HepG2 (cell line): ENCODE data around the gene TAF3.

Source experiments
- BRD4 ChIP-seq: sonication (generic); formaldehyde crosslinking; IDR thresholded peaks from 2 replicates; pipeline ENCODE4 v1.4.0; 2020; ENCODE audit warnings: missing genetic modification reagents
- CEBPG ChIP-seq: IDR thresholded peaks from 2 replicates; pipeline ENCODE4 v1.6.1; 2016
- JUNB ChIP-seq: sonication (generic); formaldehyde crosslinking; IDR thresholded peaks from 2 replicates; pipeline ENCODE4 v1.8.0; 2022; ENCODE audit warnings: missing genetic modification reagents, mild to moderate bottlenecking, borderline replicate concordance
- KDM1A ChIP-seq: IDR thresholded peaks from 2 replicates; pipeline ENCODE4 v1.6.1; 2016; ENCODE audit warnings: missing compliant biosample characterization
- MAZ ChIP-seq, 2 experiments: sonication (generic) in 1 of 2; formaldehyde crosslinking in 1 of 2; IDR thresholded peaks; 2 replicates each; pipeline versions ENCODE4 v1.5.0 to v1.6.1; 2012 to 2020; ENCODE audit warnings: low read depth in 2 of 2, mild to moderate bottlenecking in 2 of 2, borderline replicate concordance in 1 of 2, improper control_type of control experiment in 1 of 2, low read length in 1 of 2, missing genetic modification reagents in 1 of 2, moderate library complexity in 1 of 2
- MYC ChIP-seq: sonication (generic); formaldehyde crosslinking; IDR thresholded peaks from 2 replicates; pipeline ENCODE4 v1.9.0; 2021; ENCODE audit warnings: missing genetic modification reagents, borderline replicate concordance
- MYNN ChIP-seq: sonication (generic); formaldehyde crosslinking; IDR thresholded peaks from 2 replicates; pipeline ENCODE4 v1.4.0; 2020; ENCODE audit warnings: mild to moderate bottlenecking, low read depth, missing genetic modification reagents
- NFKB2 ChIP-seq: sonication (generic); formaldehyde crosslinking; IDR thresholded peaks from 2 replicates; pipeline ENCODE4 v1.4.0; 2020; ENCODE audit warnings: missing genetic modification reagents, borderline replicate concordance
- TARDBP ChIP-seq: sonication (generic); formaldehyde crosslinking; IDR thresholded peaks from 2 replicates; pipeline ENCODE4 v1.8.0; 2022; ENCODE audit warnings: mild to moderate bottlenecking, missing genetic modification reagents
- ZNF354B ChIP-seq: sonication (generic); formaldehyde crosslinking; IDR thresholded peaks from 2 replicates; pipeline ENCODE4 v1.8.0; 2022; ENCODE audit warnings: mild to moderate bottlenecking, missing genetic modification reagents
- ZNF616 ChIP-seq: sonication (generic); formaldehyde crosslinking; IDR thresholded peaks from 2 replicates; pipeline ENCODE4 v1.5.0; 2020; ENCODE audit warnings: low read depth, mild to moderate bottlenecking, missing genetic modification reagents
- TF ChIP-seq, protein P1 (sequence below): sonication (generic); formaldehyde crosslinking; IDR thresholded peaks from 2 replicates; pipeline ENCODE4 v1.4.0; 2020; ENCODE audit warnings: mild to moderate bottlenecking, missing genetic modification reagents
- TF ChIP-seq, protein P2 (sequence below): sonication (generic); formaldehyde crosslinking; IDR thresholded peaks from 2 replicates; pipeline ENCODE4 v1.5.1; 2020; ENCODE audit warnings: mild to moderate bottlenecking, missing genetic modification reagents, moderate library complexity
- TF ChIP-seq, protein P3 (sequence below): sonication (generic); formaldehyde crosslinking; IDR thresholded peaks from 2 replicates; pipeline ENCODE4 v1.5.0; 2020; ENCODE audit warnings: mild to moderate bottlenecking, missing genetic modification reagents, moderate library complexity

DNA sequence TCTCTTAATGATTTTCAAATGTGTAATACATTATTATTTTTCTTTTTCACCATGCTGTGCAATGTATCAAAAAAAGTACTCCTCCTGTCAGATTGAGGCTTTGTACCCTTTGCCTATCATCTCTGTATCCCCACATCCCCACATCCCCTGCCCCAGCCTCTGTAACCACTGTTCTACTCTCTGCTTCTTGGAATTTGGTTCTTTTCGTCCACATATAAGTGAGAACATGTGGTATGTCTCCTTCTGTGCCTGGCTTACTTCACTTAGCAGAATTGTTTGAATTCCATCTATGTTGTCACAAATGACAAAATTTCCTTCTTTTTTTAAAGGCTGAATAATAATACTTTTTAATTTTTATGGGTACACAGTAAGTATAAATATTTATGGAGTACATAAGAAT, 13.8 kb downstream of the TAF3 start:
- TF ChIP-seq, protein P1, sequence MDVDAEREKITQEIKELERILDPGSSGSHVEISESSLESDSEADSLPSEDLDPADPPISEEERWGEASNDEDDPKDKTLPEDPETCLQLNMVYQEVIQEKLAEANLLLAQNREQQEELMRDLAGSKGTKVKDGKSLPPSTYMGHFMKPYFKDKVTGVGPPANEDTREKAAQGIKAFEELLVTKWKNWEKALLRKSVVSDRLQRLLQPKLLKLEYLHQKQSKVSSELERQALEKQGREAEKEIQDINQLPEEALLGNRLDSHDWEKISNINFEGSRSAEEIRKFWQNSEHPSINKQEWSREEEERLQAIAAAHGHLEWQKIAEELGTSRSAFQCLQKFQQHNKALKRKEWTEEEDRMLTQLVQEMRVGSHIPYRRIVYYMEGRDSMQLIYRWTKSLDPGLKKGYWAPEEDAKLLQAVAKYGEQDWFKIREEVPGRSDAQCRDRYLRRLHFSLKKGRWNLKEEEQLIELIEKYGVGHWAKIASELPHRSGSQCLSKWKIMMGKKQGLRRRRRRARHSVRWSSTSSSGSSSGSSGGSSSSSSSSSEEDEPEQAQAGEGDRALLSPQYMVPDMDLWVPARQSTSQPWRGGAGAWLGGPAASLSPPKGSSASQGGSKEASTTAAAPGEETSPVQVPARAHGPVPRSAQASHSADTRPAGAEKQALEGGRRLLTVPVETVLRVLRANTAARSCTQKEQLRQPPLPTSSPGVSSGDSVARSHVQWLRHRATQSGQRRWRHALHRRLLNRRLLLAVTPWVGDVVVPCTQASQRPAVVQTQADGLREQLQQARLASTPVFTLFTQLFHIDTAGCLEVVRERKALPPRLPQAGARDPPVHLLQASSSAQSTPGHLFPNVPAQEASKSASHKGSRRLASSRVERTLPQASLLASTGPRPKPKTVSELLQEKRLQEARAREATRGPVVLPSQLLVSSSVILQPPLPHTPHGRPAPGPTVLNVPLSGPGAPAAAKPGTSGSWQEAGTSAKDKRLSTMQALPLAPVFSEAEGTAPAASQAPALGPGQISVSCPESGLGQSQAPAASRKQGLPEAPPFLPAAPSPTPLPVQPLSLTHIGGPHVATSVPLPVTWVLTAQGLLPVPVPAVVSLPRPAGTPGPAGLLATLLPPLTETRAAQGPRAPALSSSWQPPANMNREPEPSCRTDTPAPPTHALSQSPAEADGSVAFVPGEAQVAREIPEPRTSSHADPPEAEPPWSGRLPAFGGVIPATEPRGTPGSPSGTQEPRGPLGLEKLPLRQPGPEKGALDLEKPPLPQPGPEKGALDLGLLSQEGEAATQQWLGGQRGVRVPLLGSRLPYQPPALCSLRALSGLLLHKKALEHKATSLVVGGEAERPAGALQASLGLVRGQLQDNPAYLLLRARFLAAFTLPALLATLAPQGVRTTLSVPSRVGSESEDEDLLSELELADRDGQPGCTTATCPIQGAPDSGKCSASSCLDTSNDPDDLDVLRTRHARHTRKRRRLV (CRISPR knock-in tag), result no peak
- TF ChIP-seq BRD4 (no peak), KDM1A (no peak), MAZ (IDR thresholded peaks at IDR 0.05; ENCODE audit: borderline replicate concordance, low read depth, low read length) (no peak), MAZ (CRISPR knock-in tag; IDR thresholded peaks at IDR 0.05; ENCODE audit: low read depth) (no peak), JUNB (no peak), ZNF354B (CRISPR knock-in tag) (no peak), TARDBP (CRISPR knock-in tag) (no peak), MYNN (CRISPR knock-in tag) (no peak), ZNF616 (no peak), NFKB2 (no peak), MYC (CRISPR knock-in tag) (no peak), CEBPG (no peak)
- TF ChIP-seq, protein P2, sequence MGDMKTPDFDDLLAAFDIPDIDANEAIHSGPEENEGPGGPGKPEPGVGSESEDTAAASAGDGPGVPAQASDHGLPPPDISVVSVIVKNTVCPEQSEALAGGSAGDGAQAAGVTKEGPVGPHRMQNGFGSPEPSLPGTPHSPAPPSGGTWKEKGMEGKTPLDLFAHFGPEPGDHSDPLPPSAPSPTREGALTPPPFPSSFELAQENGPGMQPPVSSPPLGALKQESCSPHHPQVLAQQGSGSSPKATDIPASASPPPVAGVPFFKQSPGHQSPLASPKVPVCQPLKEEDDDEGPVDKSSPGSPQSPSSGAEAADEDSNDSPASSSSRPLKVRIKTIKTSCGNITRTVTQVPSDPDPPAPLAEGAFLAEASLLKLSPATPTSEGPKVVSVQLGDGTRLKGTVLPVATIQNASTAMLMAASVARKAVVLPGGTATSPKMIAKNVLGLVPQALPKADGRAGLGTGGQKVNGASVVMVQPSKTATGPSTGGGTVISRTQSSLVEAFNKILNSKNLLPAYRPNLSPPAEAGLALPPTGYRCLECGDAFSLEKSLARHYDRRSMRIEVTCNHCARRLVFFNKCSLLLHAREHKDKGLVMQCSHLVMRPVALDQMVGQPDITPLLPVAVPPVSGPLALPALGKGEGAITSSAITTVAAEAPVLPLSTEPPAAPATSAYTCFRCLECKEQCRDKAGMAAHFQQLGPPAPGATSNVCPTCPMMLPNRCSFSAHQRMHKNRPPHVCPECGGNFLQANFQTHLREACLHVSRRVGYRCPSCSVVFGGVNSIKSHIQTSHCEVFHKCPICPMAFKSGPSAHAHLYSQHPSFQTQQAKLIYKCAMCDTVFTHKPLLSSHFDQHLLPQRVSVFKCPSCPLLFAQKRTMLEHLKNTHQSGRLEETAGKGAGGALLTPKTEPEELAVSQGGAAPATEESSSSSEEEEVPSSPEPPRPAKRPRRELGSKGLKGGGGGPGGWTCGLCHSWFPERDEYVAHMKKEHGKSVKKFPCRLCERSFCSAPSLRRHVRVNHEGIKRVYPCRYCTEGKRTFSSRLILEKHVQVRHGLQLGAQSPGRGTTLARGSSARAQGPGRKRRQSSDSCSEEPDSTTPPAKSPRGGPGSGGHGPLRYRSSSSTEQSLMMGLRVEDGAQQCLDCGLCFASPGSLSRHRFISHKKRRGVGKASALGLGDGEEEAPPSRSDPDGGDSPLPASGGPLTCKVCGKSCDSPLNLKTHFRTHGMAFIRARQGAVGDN (CRISPR knock-in tag), result no peak
- TF ChIP-seq, protein P3, sequence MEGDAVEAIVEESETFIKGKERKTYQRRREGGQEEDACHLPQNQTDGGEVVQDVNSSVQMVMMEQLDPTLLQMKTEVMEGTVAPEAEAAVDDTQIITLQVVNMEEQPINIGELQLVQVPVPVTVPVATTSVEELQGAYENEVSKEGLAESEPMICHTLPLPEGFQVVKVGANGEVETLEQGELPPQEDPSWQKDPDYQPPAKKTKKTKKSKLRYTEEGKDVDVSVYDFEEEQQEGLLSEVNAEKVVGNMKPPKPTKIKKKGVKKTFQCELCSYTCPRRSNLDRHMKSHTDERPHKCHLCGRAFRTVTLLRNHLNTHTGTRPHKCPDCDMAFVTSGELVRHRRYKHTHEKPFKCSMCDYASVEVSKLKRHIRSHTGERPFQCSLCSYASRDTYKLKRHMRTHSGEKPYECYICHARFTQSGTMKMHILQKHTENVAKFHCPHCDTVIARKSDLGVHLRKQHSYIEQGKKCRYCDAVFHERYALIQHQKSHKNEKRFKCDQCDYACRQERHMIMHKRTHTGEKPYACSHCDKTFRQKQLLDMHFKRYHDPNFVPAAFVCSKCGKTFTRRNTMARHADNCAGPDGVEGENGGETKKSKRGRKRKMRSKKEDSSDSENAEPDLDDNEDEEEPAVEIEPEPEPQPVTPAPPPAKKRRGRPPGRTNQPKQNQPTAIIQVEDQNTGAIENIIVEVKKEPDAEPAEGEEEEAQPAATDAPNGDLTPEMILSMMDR (CRISPR knock-in tag), result no peak
